GM19438 (cell line): ENCODE data around the gene ZFYVE28.

Source experiments
- ATAC-seq: cut with Tn5 transposase; IDR thresholded peaks from one replicate; pipeline ENCODE4 v1.9.1; 2021; ENCODE audit warnings: low read depth; ENCODE audit not compliant: unreplicated experiment

Gene ZFYVE28

DNA sequence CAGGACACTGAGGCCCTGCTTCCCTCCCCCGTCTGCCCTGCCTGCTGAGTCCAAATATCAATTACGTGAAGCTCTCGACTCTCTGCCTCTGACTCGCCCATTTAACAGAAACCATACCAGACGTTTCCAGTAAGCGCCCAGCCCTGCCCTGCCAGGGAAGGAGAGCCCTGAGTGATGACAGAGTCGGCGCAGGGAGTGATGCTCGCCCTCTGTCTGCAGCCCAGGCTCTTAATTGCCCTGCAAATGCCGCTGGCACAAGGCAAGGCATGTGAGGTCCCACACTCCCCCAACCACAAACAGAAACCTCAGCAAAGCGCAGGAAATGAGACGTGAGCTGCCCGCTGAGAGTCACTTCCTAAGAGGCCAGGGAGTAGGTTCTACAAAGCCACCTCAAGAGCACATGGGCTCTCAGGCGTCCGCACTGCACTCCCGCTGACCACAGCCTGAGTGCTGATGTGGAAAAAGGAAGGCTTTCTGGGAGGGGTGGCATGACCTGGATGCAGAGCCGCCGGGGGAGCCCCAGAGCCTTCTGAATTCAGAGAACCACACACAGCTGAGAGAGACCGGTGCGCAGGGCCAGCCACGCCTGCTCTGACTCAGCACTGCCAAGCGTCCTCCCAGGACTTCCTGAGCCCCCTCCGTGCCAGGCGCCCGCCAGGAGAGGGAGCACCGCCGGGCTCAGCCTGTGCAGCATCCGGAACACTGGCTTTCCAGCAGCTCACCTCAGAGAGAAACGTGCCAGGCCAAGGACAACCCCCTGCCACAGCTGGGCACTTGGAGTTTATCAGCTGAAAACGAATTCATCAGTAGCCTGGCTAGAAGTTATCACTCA is 5.3 kb downstream of the ZFYVE28 start:
- ATAC-seq = peak; percentile 60

- ATAC-seq = peak; percentile 27
Observed at GRCh38 chr4:2412534-2412884, 5.9 kb downstream of the ZFYVE28 start.

DNA sequence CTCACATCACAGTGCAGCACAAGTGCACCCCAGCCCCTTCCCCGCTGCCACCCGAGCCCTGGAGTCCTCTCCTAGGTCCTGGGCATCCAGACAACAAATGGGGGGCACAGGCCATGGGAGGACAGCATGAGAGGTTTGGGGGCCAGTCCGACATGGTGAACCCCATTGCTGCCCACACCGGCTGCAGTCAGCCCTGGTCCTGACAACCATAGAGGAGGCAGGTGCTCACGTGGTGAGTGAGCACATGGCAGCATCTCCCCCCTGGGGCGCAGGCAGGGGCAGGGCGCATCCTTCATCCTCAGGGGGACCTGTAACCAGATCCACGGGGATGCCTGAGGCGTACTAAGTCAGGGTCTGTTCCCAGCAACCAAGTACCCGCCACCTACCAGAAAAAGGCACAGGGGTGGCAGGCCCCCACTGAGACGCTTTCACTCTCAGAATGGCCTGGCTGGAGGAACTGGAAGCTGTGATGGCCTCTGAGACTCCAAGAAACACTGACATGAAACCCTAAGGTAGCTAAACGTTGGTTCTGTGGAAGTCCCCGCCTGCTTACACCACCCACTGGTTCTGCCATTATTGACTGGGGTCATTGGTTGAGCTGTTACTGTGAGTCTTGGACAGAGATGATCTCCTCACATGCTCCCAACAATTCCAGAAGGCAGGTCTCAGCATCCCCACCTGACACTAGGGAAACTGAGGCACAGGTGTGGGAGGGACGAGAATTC is 6.5 kb downstream of the ZFYVE28 start:
- ATAC-seq = no peak

DNA sequence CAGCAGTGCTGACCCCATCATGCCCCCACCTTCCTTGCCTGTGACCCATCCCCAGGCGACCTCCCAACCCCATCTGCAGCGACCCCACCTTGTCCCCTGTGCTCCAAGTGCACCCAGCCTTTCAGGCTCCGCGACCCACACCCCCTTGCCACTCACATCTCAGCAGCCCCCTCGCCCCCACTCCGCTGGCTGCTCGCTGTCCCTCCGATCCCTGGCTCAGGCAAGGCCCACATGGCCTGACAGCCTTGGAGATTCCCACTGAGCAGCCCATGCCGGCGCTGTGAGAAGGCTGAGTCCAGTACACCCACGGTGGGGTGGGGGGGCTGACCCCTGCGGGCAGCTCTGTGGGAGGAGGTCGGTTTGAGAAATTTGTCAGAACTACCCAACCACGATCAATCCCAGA is 9.1 kb downstream of the ZFYVE28 start:
- no peak for ATAC-seq

DNA sequence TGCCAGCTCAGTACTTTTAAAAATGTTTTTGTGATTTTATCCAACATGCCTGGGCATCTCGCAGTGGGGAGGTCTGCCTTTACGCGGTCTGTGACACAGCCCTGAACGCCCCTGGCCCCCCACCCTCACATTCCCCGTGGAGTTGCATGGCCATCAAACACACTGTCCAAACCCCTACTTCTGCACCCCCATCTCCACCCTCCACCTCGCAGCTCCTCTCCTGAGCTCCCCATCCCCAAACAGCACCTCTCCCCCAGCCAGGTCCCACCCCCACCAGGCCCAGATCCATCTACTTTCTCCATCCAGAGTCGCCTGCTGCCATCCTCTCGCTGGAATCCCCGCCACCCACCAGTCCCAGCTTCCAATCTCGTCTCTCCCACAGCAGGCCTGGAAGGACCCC is 9.5 kb downstream of the ZFYVE28 start:
- no peak for ATAC-seq

- ATAC-seq = no peak
Observed at GRCh38 chr4:2408401-2408958, 10.0 kb downstream of the ZFYVE28 start.

GRCh38 chr4:2407991-2408342 is 10.5 kb downstream of the ZFYVE28 start:
- no peak for ATAC-seq

DNA sequence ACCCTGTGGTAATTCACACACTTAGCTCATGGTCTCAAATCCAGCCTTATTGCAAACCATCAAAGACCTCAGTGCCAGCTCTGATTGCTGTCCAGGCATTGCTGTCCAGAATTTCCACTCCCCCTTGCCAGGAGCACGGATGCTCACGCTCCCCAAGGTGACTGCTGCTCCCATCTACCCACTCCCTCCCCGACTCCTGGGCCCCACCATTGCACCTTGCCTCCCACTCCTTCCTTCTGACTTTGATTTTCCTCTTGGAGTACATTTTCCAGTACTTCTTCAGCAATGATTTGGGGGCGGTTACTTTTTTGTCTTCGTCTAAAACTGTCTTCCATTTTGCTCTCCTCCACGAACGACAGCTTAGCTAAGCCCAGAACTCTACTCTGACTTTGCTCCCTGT is 11.5 kb downstream of the ZFYVE28 start:
- no peak for ATAC-seq

DNA sequence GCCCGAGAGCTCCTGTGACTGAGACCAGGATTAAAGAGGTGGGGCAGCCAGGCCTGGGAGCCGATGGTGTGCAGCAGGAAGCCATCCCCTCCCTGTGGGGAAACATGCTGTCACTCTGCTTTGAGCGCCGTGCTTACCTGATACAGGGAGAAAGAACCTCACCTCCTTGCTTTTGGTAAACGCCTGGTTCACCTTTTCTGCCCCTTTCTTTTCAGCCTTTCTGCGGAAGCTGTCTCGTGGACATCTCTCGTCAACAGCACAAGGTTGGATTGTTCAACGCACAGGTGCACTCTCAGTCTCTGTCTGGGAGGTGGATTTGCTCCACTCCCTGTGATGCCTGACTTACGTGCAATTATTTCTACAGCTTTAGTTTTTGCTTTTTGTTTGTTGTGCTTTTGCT is 12.0 kb downstream of the ZFYVE28 start:
- ATAC-seq = no peak

GRCh38 chr4:2402941-2403340 is 15.5 kb downstream of the ZFYVE28 start:
- no peak for ATAC-seq

DNA sequence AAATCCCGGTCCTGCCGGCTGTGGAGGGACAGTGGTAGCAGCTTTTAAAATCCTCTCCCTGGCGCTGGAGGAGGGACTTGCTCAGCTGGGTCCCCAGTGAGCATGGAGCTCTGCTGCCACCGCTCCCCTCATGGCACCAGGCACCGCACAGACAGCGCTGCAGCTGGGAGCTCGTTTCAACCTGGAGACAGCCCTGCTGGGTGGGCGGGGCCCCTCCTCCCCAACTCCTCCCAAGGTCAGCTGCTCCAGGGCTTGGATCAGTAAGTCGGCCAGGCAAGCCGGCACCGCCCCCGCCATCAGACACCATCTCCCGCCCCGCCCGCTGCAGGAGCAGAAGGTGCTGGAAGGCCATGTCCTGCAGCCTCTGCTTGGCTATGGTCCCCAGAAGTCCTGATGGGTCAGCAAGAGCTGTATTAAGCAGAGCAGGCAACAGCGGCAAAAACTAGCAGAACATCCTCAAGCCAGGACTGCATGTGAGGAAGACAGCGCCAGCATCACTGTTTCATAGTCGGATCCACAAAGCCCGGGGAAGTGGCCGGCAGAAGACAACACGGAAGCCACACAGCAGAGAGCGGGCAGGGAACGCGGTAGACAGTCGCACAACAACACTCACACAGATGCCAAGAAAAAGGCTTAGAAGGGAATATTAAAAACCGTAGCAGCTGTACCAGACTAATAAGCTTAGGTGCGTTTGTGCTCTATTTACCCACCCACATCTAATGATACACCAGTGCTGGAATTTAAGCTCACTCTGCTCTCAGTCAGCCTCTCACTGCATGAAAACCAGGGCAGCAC is 16.2 kb downstream of the ZFYVE28 start:
- ATAC-seq = no peak

DNA sequence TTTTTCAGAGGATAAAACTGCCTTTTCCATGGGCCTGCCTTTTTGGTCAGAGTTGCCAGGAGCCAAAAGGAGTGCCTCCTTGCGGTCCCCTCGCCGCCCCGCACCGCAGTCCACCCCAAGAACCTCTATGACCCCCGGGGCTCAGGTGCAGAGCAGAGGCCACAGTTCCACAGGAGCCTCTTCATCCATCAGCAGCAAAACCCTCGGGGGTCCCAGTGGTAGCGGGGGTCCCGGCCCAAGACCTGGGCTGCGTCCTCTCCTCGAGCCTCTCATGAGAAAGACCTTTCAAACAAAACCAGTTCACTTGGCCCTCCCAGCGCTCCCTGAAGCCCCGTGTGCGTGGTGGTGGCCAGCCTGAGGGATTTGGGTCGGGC is 16.8 kb downstream of the ZFYVE28 start:
- no peak for ATAC-seq

DNA sequence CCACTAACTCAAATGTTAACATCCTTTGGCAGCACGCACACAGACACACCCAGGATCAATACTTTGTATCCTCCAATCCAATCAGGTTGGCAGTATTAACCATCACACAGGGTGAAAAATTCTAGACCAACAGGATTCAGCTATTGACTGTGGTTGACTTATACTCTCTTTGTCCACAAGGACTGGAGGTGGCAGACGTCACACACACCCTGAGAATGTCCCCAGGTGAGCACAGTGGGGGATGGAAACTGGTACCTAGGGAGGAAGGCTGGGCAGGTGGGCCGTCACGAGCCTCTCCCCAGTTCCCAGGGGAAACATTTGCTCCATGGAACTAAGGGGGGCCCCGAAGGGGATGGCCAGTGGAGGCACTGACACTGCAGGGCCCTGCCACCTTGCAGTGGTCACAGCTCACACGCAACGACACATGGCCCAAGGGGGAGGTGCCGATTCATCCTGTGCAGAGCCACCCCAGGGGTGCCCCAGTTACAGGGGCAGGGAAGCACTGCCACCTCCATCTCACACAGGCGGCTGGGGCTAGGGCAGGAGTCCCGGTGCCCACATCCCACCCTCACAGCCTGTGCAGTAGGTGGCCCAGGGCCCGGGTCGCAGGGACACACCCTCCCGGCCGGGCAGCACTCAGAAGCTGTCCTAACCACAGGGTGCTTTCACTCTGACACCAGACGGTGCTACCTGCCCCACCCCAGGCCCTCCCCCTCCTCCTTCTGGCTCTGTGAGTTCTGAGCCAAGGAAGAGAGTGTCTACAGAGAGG is 17.4 kb downstream of the ZFYVE28 start:
- no peak for ATAC-seq

DNA sequence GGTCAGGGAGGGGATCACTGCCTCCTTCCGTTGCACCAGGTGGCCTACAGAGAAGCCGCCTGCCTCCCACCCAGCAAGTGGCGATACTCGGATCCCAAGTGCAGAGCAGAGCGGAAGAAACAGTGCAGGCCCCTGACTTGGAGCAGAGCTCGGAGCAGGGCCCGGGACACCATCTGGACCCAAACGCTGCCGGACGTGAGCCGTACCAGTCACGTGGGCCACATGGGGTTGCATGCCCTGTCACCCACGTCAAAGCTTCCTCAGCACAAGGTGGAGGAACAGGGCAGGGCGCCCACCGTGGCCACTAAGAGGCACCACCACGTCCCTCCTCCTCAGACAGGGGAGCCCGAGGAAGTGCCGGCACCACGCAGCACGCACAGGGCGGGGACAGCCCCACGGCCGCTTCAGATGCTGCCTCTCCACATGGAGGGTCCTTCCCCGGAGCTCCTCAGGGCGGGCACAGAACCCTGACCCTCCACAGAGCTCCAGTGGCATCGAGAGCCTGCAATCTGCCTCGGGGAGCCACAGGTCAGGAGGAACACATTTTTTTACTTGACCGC is 18.7 kb downstream of the ZFYVE28 start:
- ATAC-seq = no peak

DNA sequence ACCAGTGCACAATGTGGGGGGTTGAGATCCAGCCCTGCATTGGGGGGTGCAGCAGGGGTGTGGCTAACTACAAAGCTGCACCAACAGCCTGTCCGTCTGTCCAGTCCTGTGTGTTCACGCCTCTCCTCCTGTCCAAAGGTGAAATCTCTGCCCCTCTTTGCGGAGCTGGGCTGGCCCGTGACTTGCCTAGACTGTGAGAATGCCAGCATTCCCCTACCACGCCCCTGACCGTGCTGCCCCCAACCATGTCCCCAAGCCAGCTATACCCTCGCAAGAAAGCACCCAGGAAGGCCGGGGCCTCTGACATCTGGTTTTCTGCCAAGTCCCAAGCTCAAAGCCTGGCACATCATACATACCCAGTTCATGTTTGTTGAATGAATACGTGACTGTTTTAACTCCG is 19.2 kb downstream of the ZFYVE28 start:
- ATAC-seq = no peak

- ATAC-seq = no peak
Observed at GRCh38 chr4:2397596-2398379, 20.7 kb downstream of the ZFYVE28 start.

DNA sequence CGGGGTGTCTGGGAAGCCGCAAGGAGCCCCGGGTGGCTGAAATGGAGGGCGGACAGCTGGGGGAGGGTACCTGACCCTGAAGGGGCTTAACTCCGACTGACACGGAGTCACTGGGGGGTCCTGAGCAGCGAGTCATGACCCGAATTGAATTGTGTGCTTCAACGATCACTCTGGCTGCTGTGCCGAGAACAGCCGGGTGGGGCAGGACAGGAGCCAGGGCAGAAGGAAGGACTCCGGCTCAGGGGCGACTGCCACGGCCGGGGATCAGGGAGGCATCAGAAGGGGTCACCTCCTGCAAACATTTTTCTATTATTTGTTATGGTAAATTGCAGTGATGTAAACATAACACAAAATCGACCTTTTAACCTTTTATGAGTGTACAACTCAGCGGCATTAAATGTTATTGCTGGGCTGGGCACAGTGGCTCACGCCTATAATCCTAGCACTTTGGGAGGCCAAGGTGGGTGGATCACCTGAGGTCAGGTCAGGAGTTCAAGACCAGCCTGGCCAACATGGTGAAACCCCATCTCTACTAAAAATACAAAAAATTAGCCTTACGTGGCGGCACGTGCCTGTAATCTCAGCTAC is 21.6 kb downstream of the ZFYVE28 start:
- no peak for ATAC-seq

- no peak for ATAC-seq
Observed at GRCh38 chr4:2395584-2395983, 22.9 kb downstream of the ZFYVE28 start.

DNA sequence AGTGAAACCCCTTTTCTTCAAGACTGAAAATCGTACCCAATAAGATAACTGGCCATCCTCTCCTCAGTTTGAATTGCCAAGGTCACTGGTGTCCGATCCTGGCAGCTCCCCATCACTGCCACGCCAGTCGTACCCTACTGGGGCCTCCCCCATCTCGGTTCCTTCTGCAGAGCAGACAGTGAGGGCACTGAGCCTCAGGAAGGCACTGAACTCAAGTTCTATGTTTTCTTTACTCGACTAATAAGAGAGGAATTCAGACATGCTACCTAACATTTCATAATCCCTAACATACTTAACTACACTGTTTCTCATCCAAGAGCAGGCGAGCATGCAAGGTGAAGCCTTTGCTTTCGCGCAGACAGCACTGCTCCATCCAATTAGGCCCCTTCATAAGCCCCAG is 23.4 kb downstream of the ZFYVE28 start:
- no peak for ATAC-seq
